ENCODE results near the gene RIT2.

The RIT2 gene

GRCh38 chr18:42953306-42953705 is 162.2 kb downstream of the RIT2 start:
- Histone ChIP-seq H3K27me3 (ENCODE audit: control insufficient read depth, insufficient read depth, low read length) (no peaks in the 10 kb centered on the region), H3K36me3 (ENCODE audit: control insufficient read depth, insufficient read depth, low read length) (no peaks in the 10 kb centered on the region), H3K4me1 (ENCODE audit: control insufficient read depth, insufficient read depth, low read length) (no peaks in the 10 kb centered on the region), H3K9ac (ENCODE audit: low read depth, low read length) (no peak overlapping the region), H3K4me3 (ENCODE audit: low read depth, low read length) (no peak overlapping the region), H3K9me3 (ENCODE audit: control insufficient read depth, insufficient read depth, low read length) (no peaks in the 10 kb centered on the region)

- Histone ChIP-seq H3K4me1 (ENCODE audit: control insufficient read depth, insufficient read depth, low read length) (no peaks in the 10 kb centered on the region), H3K4me3 (ENCODE audit: low read depth, low read length) (no peak overlapping the region), H3K9me3 (ENCODE audit: control insufficient read depth, insufficient read depth, low read length) (no peaks in the 10 kb centered on the region), H3K36me3 (ENCODE audit: control insufficient read depth, insufficient read depth, low read length) (no peaks in the 10 kb centered on the region), H3K27me3 (ENCODE audit: control insufficient read depth, insufficient read depth, low read length) (no peaks in the 10 kb centered on the region), H3K9ac (ENCODE audit: low read depth, low read length) (no peak overlapping the region)
These were observed 164.8 kb downstream of the RIT2 start for GRCh38 chr18:42950732-42951131.

- H3K4me3 ChIP-seq (ENCODE audit: low read depth, low read length), result no peak overlapping the region
- no peaks in the 10 kb centered on the region for H3K36me3 ChIP-seq (ENCODE audit: control insufficient read depth, insufficient read depth, low read length)
- no peaks in the 10 kb centered on the region for H3K27me3 ChIP-seq (ENCODE audit: control insufficient read depth, insufficient read depth, low read length)
- no peaks in the 10 kb centered on the region for H3K4me1 ChIP-seq (ENCODE audit: control insufficient read depth, insufficient read depth, low read length)
- H3K9ac ChIP-seq (ENCODE audit: low read depth, low read length), result no peak overlapping the region
- no peaks in the 10 kb centered on the region for H3K9me3 ChIP-seq (ENCODE audit: control insufficient read depth, insufficient read depth, low read length)
These were observed 166.7 kb downstream of the RIT2 start for GRCh38 chr18:42948831-42949230.

- Histone ChIP-seq H3K9ac (ENCODE audit: low read depth, low read length) (no peak overlapping the region), H3K27me3 (ENCODE audit: control insufficient read depth, insufficient read depth, low read length) (no peaks in the 10 kb centered on the region), H3K36me3 (ENCODE audit: control insufficient read depth, insufficient read depth, low read length) (no peaks in the 10 kb centered on the region), H3K4me1 (ENCODE audit: control insufficient read depth, insufficient read depth, low read length) (peaks cover 2% of the 10 kb centered on the region), H3K4me3 (ENCODE audit: low read depth, low read length) (no peak overlapping the region), H3K9me3 (ENCODE audit: control insufficient read depth, insufficient read depth, low read length) (no peaks in the 10 kb centered on the region)
These were observed 173.6 kb downstream of the RIT2 start for GRCh38 chr18:42941860-42942259.

GRCh38 chr18:42941021-42941420 is 174.5 kb downstream of the RIT2 start:
- no peak overlapping the region for H3K9ac ChIP-seq (ENCODE audit: low read depth, low read length)
- H3K4me3 ChIP-seq (ENCODE audit: low read depth, low read length), result no peak overlapping the region
- no peaks in the 10 kb centered on the region for H3K9me3 ChIP-seq (ENCODE audit: control insufficient read depth, insufficient read depth, low read length)
- no peaks in the 10 kb centered on the region for H3K36me3 ChIP-seq (ENCODE audit: control insufficient read depth, insufficient read depth, low read length)
- H3K4me1 ChIP-seq (ENCODE audit: control insufficient read depth, insufficient read depth, low read length), result peaks cover 2% of the 10 kb centered on the region
- H3K27me3 ChIP-seq (ENCODE audit: control insufficient read depth, insufficient read depth, low read length), result no peaks in the 10 kb centered on the region

- Histone ChIP-seq H3K4me1 (ENCODE audit: control insufficient read depth, insufficient read depth, low read length) (peaks cover 2% of the 10 kb centered on the region), H3K9ac (ENCODE audit: low read depth, low read length) (no peak overlapping the region), H3K4me3 (ENCODE audit: low read depth, low read length) (no peak overlapping the region), H3K9me3 (ENCODE audit: control insufficient read depth, insufficient read depth, low read length) (no peaks in the 10 kb centered on the region), H3K36me3 (ENCODE audit: control insufficient read depth, insufficient read depth, low read length) (no peaks in the 10 kb centered on the region), H3K27me3 (ENCODE audit: control insufficient read depth, insufficient read depth, low read length) (no peaks in the 10 kb centered on the region)
These were observed 178.0 kb downstream of the RIT2 start for GRCh38 chr18:42937436-42937835.

GRCh38 chr18:42936289-42936688 is 179.2 kb downstream of the RIT2 start:
- Histone ChIP-seq H3K4me1 (ENCODE audit: control insufficient read depth, insufficient read depth, low read length) (peaks cover 2% of the 10 kb centered on the region), H3K9me3 (ENCODE audit: control insufficient read depth, insufficient read depth, low read length) (no peaks in the 10 kb centered on the region), H3K9ac (ENCODE audit: low read depth, low read length) (no peak overlapping the region), H3K4me3 (ENCODE audit: low read depth, low read length) (no peak overlapping the region), H3K36me3 (ENCODE audit: control insufficient read depth, insufficient read depth, low read length) (no peaks in the 10 kb centered on the region), H3K27me3 (ENCODE audit: control insufficient read depth, insufficient read depth, low read length) (no peaks in the 10 kb centered on the region)

DNA sequence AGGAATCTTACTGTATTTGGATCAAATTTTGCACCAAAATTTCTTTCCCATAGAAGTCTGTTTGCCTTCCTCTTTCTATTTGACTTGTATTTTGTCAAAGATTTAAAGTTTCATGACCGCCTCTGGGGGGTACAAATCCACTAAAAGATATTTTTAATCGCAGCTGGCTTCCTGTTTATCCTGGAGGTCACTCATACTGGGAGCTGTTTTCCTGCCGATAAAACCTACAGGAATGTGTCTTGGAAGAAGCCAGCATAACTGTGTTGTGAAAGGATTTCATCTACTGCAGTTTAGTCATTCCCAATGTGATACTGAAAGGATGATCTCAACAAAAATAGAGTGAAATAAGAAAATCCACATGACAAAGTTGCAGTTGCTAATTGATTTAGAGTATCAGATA is 184.0 kb downstream of the RIT2 start:
- H3K4me3 ChIP-seq (ENCODE audit: low read depth, low read length), result no peak overlapping the region
- no peak overlapping the region for H3K9ac ChIP-seq (ENCODE audit: low read depth, low read length)
- no peaks in the 10 kb centered on the region for H3K27me3 ChIP-seq (ENCODE audit: control insufficient read depth, insufficient read depth, low read length)
- H3K36me3 ChIP-seq (ENCODE audit: control insufficient read depth, insufficient read depth, low read length), result no peaks in the 10 kb centered on the region
- no peaks in the 10 kb centered on the region for H3K4me1 ChIP-seq (ENCODE audit: control insufficient read depth, insufficient read depth, low read length)
- no peaks in the 10 kb centered on the region for H3K9me3 ChIP-seq (ENCODE audit: control insufficient read depth, insufficient read depth, low read length)

- H3K9ac ChIP-seq (ENCODE audit: low read depth, low read length), result no peak overlapping the region
- H3K36me3 ChIP-seq (ENCODE audit: control insufficient read depth, insufficient read depth, low read length), result no peaks in the 10 kb centered on the region
- H3K27me3 ChIP-seq (ENCODE audit: control insufficient read depth, insufficient read depth, low read length), result no peaks in the 10 kb centered on the region
- no peak overlapping the region for H3K4me3 ChIP-seq (ENCODE audit: low read depth, low read length)
- no peaks in the 10 kb centered on the region for H3K4me1 ChIP-seq (ENCODE audit: control insufficient read depth, insufficient read depth, low read length)
- no peaks in the 10 kb centered on the region for H3K9me3 ChIP-seq (ENCODE audit: control insufficient read depth, insufficient read depth, low read length)
These were observed 185.6 kb downstream of the RIT2 start for GRCh38 chr18:42929857-42930256.

GRCh38 chr18:42929181-42929580 is 186.3 kb downstream of the RIT2 start:
- Histone ChIP-seq H3K36me3 (ENCODE audit: control insufficient read depth, insufficient read depth, low read length) (no peaks in the 10 kb centered on the region), H3K4me3 (ENCODE audit: low read depth, low read length) (no peak overlapping the region), H3K27me3 (ENCODE audit: control insufficient read depth, insufficient read depth, low read length) (no peaks in the 10 kb centered on the region), H3K9ac (ENCODE audit: low read depth, low read length) (no peak overlapping the region), H3K4me1 (ENCODE audit: control insufficient read depth, insufficient read depth, low read length) (no peaks in the 10 kb centered on the region), H3K9me3 (ENCODE audit: control insufficient read depth, insufficient read depth, low read length) (no peaks in the 10 kb centered on the region)

DNA sequence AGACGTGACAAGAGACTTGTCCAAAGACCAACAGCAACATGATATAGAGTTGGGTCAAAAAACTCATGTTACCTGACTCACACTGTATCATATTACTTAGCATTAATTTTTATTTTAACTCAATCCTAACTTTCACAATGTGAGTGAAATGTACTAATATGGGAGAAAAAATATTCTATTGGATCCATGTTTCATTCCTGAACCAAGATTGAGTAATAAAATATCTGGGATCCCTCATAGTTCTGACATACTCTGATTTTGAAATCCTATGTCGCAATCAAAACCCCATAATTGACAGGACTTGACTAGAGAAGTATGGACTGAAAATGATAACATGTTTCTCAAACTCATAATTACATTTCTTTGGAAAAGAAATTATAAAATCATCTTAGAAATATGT is 190.4 kb downstream of the RIT2 start:
- Histone ChIP-seq H3K27me3 (ENCODE audit: control insufficient read depth, insufficient read depth, low read length) (no peaks in the 10 kb centered on the region), H3K9me3 (ENCODE audit: control insufficient read depth, insufficient read depth, low read length) (no peaks in the 10 kb centered on the region), H3K36me3 (ENCODE audit: control insufficient read depth, insufficient read depth, low read length) (no peaks in the 10 kb centered on the region), H3K4me1 (ENCODE audit: control insufficient read depth, insufficient read depth, low read length) (peaks cover 2% of the 10 kb centered on the region), H3K4me3 (ENCODE audit: low read depth, low read length) (no peak overlapping the region), H3K9ac (ENCODE audit: low read depth, low read length) (no peak overlapping the region)

- H3K9me3 ChIP-seq (ENCODE audit: control insufficient read depth, insufficient read depth, low read length), result no peaks in the 10 kb centered on the region
- H3K36me3 ChIP-seq (ENCODE audit: control insufficient read depth, insufficient read depth, low read length), result no peaks in the 10 kb centered on the region
- H3K4me1 ChIP-seq (ENCODE audit: control insufficient read depth, insufficient read depth, low read length), result peaks cover 2% of the 10 kb centered on the region
These were observed 193.1 kb downstream of the RIT2 start for GRCh38 chr18:42922363-42922762.

DNA sequence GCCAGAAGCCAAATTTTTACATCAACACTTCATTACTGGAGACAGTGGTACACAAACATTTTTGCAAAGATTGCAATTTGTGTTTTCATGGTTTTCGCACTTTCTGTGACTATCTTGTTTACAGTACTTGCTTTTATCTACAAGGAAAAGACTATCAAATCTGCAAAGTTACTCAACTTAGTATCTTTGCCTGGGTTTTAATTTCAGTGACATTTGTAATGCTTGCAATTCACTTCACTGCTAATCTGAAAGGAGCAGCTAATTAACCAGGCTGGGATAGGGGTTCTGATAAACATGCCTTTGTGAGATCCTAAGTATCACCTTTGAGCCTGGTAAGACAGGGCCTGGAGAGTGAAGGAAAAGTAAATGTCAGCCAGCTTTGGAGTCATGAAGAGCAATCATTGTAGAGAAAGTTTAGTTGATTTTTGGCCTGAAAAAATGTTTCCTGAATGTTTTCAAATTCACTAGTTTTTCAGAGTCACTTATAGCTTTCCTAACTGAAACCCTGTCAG is 194.2 kb downstream of the RIT2 start:
- no peaks in the 10 kb centered on the region for H3K27me3 ChIP-seq (ENCODE audit: control insufficient read depth, insufficient read depth, low read length)
- no peak overlapping the region for H3K9ac ChIP-seq (ENCODE audit: low read depth, low read length)
- peaks cover 2% of the 10 kb centered on the region for H3K4me1 ChIP-seq (ENCODE audit: control insufficient read depth, insufficient read depth, low read length)
- no peak overlapping the region for H3K4me3 ChIP-seq (ENCODE audit: low read depth, low read length)
- no peaks in the 10 kb centered on the region for H3K36me3 ChIP-seq (ENCODE audit: control insufficient read depth, insufficient read depth, low read length)
- no peaks in the 10 kb centered on the region for H3K9me3 ChIP-seq (ENCODE audit: control insufficient read depth, insufficient read depth, low read length)

More at GRCh38 chr18:42922363-42922762, 193.1 kb downstream of the RIT2 start:
- Histone ChIP-seq H3K9ac (ENCODE audit: low read depth, low read length) (no peak overlapping the region), H3K4me3 (ENCODE audit: low read depth, low read length) (no peak overlapping the region), H3K27me3 (ENCODE audit: control insufficient read depth, insufficient read depth, low read length) (no peaks in the 10 kb centered on the region)
